ENCODE measurements around the gene DLG5.

DLG5 gene

GRCh38 chr10:77791506-77791905 lies 135.0 kb downstream of the DLG5 start:
- TF ChIP-seq REST (IDR thresholded peaks at IDR 0.05; ENCODE audit: low read depth) (no peak), NFIC (IDR thresholded peaks at IDR 0.05) (no peak), CREB1 (IDR thresholded peaks at IDR 0.05; ENCODE audit: low read depth) (no peak), EP300 (IDR thresholded peaks at IDR 0.05; ENCODE audit: borderline replicate concordance) (no peak), TEAD4 (IDR thresholded peaks at IDR 0.05) (no peak), TAF1 (IDR thresholded peaks at IDR 0.05; ENCODE audit: low read depth) (no peak), TCF12 (IDR thresholded peaks at IDR 0.05; ENCODE audit: low read depth) (no peak), USF1 (IDR thresholded peaks at IDR 0.05) (no peak), FOXM1 (IDR thresholded peaks at IDR 0.05; ENCODE audit: borderline replicate concordance, low read depth) (no peak), CEBPB (IDR thresholded peaks at IDR 0.05) (no peak), YY1 (IDR thresholded peaks at IDR 0.05; ENCODE audit: low read depth) (no peak), ZBTB7A (IDR thresholded peaks at IDR 0.05; ENCODE audit: low read depth) (no peak), EGR1 (IDR thresholded peaks at IDR 0.05) (no peak), RAD21 (IDR thresholded peaks at IDR 0.05; ENCODE audit: low read depth) (no peak), MAX (IDR thresholded peaks at IDR 0.05) (no peak)

GRCh38 chr10:77789861-77790260 lies 136.7 kb downstream of the DLG5 start:
- no peak for TF ChIP-seq RAD21 (IDR thresholded peaks at IDR 0.05; ENCODE audit: low read depth)
- no peak for TF ChIP-seq MAX (IDR thresholded peaks at IDR 0.05)
- no peak for TF ChIP-seq YY1 (IDR thresholded peaks at IDR 0.05; ENCODE audit: low read depth)
- TF ChIP-seq ZBTB7A (IDR thresholded peaks at IDR 0.05; ENCODE audit: low read depth) = no peak
- TF ChIP-seq EP300 (IDR thresholded peaks at IDR 0.05; ENCODE audit: borderline replicate concordance) = no peak
- TF ChIP-seq USF1 (IDR thresholded peaks at IDR 0.05) = no peak
- no peak for TF ChIP-seq CEBPB (IDR thresholded peaks at IDR 0.05)
- TF ChIP-seq REST (IDR thresholded peaks at IDR 0.05; ENCODE audit: low read depth) = no peak
- no peak for TF ChIP-seq TCF12 (IDR thresholded peaks at IDR 0.05; ENCODE audit: low read depth)
- no peak for TF ChIP-seq TEAD4 (IDR thresholded peaks at IDR 0.05)
- no peak for TF ChIP-seq FOXM1 (IDR thresholded peaks at IDR 0.05; ENCODE audit: borderline replicate concordance, low read depth)
- no peak for TF ChIP-seq NFIC (IDR thresholded peaks at IDR 0.05)
- no peak for TF ChIP-seq TAF1 (IDR thresholded peaks at IDR 0.05; ENCODE audit: low read depth)
- TF ChIP-seq EGR1 (IDR thresholded peaks at IDR 0.05) = no peak
- TF ChIP-seq CREB1 (IDR thresholded peaks at IDR 0.05; ENCODE audit: low read depth) = no peak

- TF ChIP-seq ZBTB7A (IDR thresholded peaks at IDR 0.05; ENCODE audit: low read depth) (no peak), USF1 (IDR thresholded peaks at IDR 0.05) (no peak), NFIC (IDR thresholded peaks at IDR 0.05) (no peak), EGR1 (IDR thresholded peaks at IDR 0.05) (no peak), REST (IDR thresholded peaks at IDR 0.05; ENCODE audit: low read depth) (no peak), RAD21 (IDR thresholded peaks at IDR 0.05; ENCODE audit: low read depth) (no peak), FOXM1 (IDR thresholded peaks at IDR 0.05; ENCODE audit: borderline replicate concordance, low read depth) (no peak), YY1 (IDR thresholded peaks at IDR 0.05; ENCODE audit: low read depth) (no peak), TCF12 (IDR thresholded peaks at IDR 0.05; ENCODE audit: low read depth) (no peak), TEAD4 (IDR thresholded peaks at IDR 0.05) (no peak), EP300 (IDR thresholded peaks at IDR 0.05; ENCODE audit: borderline replicate concordance) (no peak), CREB1 (IDR thresholded peaks at IDR 0.05; ENCODE audit: low read depth) (no peak), MAX (IDR thresholded peaks at IDR 0.05) (no peak)
Measured at GRCh38 chr10:77789016-77789415, 137.5 kb downstream of the DLG5 start.
